Cardiac fibroblast (primary cell): ENCODE results near the gene STK32C.

ENCODE experiments used
- DNase-seq, 2 donors: peaks; one replicate each; pipeline versions ENCODE4 v3.0.0 to v3.0.0-alpha.2; 2010; ENCODE audit warnings: low read depth in 2 of 2
- H3K4me3 ChIP-seq, 2 donors: replicated peaks in 1 of 2; 1 replicate in 1 of 2; 2 replicates in 1 of 2; pipeline ENCODE4 v1.5.1; 2011; ENCODE audit warnings: low read depth in 2 of 2, low read length in 2 of 2, mild to moderate bottlenecking in 2 of 2, moderate library complexity in 1 of 2
- CTCF ChIP-seq: IDR thresholded peaks from one replicate; pipeline ENCODE4 v1.5.1; 2011; ENCODE audit warnings: low read depth, mild to moderate bottlenecking, low read length, inconsistent platforms

Gene STK32C

GRCh38 chr10:132313305-132313704 is 5.6 kb upstream of the STK32C start:
- TF ChIP-seq CTCF: no peak
- H3K4me3 ChIP-seq: no peak overlapping the region
- no peak for DNase-seq

- DNase-seq: no peak
- H3K4me3 ChIP-seq: no peak overlapping the region
- no peak for TF ChIP-seq CTCF
These were observed 3.7 kb upstream of the STK32C start for GRCh38 chr10:132311338-132311939.

GRCh38 chr10:132310701-132311337 is 3.1 kb upstream of the STK32C start:
- no peak for TF ChIP-seq CTCF
- DNase-seq: no peak
- no peak overlapping the region for H3K4me3 ChIP-seq

- TF ChIP-seq CTCF: no peak
- H3K4me3 ChIP-seq: no peak overlapping the region
- no peak for DNase-seq
These were observed 2.3 kb upstream of the STK32C start for GRCh38 chr10:132309879-132310591.

GRCh38 chr10:132309471-132309865 is 1.7 kb upstream of the STK32C start:
- H3K4me3 ChIP-seq: no peak overlapping the region
- TF ChIP-seq CTCF: no peak
- DNase-seq: no peak

- DNase-seq: no peak
- H3K4me3 ChIP-seq: peak overlapping the region; percentile 67 to 75
- no peak for TF ChIP-seq CTCF
These were observed 1.1 kb upstream of the STK32C start for GRCh38 chr10:132308587-132309470.
